ENCODE measurements around the gene CTNNBIP1. TPM values are rescaled to one million over a fixed set of nuclear protein-coding genes. Genes with fewer than 3 reads are reported as not detected.

Gene CTNNBIP1
- total and polyA plus RNA-seq, 2 of the 8 experiments (the other 6 are each of a cell fraction or from before 2014, with no cell fraction given): 40.9 to 46.6 TPM

DNA sequence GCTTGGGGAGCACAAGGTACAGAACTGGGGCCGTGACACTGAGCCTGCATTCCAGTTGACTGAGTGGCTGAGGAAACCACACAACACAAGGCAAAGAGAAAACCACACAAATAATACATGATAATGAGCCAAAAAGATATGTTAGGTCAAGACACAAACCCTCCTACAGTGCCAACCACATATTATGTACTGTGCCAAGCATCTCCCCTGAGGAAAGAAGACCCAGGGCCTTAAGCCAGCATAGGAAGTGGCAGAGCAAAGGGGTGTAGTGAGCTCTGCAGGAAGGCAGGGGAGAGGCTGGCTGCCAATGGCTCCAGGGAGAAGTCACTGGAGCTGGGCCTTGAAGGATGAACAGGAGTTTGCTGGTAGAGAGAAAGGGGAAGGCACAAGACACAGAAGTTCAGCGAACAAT, 28.2 kb downstream of the CTNNBIP1 start (continued):
- TF ChIP-seq, protein P1, sequence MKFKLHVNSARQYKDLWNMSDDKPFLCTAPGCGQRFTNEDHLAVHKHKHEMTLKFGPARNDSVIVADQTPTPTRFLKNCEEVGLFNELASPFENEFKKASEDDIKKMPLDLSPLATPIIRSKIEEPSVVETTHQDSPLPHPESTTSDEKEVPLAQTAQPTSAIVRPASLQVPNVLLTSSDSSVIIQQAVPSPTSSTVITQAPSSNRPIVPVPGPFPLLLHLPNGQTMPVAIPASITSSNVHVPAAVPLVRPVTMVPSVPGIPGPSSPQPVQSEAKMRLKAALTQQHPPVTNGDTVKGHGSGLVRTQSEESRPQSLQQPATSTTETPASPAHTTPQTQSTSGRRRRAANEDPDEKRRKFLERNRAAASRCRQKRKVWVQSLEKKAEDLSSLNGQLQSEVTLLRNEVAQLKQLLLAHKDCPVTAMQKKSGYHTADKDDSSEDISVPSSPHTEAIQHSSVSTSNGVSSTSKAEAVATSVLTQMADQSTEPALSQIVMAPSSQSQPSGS (IDR thresholded peaks at IDR 0.05; ENCODE audit: low read length): no peak
- TF ChIP-seq, protein P2, sequence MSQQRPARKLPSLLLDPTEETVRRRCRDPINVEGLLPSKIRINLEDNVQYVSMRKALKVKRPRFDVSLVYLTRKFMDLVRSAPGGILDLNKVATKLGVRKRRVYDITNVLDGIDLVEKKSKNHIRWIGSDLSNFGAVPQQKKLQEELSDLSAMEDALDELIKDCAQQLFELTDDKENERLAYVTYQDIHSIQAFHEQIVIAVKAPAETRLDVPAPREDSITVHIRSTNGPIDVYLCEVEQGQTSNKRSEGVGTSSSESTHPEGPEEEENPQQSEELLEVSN (IDR thresholded peaks at IDR 0.05): no peak
- no peak for TF ChIP-seq POU5F1 (IDR thresholded peaks at IDR 0.05; ENCODE audit: low read depth, low read length)
- TF ChIP-seq KDM5A (IDR thresholded peaks at IDR 0.05; ENCODE audit: low read length): no peak
